ENCODE results near the gene ITPR1. TPM values are rescaled to one million over a fixed set of nuclear protein-coding genes. Genes with fewer than 3 reads are reported as not detected.
A peak's percentile ranks its signal among the peaks of the same experiment; 100 is the strongest.

Gene ITPR1
- total RNA-seq, 1 donor from 2014 or later, result 6.7 TPM

- Histone ChIP-seq H3K36me3 (ENCODE audit: insufficient read depth, low read length) (no peaks in the 10 kb centered on the region), H3K27ac (ENCODE audit: low read depth, low read length) (no peak overlapping the region), H3K27me3 (ENCODE audit: insufficient read depth, low read length) (no peaks in the 10 kb centered on the region), H2AFZ (ENCODE audit: low read depth, low read length) (no peak overlapping the region), H3K4me2 (ENCODE audit: low read length) (peak overlapping the region; percentile 16), H3K9me3 (ENCODE audit: insufficient read depth, low read depth, low read length) (no peaks in the 10 kb centered on the region), H3K9ac (ENCODE audit: low read length) (peak overlapping the region; percentile 47), H3K79me2 (ENCODE audit: insufficient read depth, low read length) (no peaks in the 10 kb centered on the region), H3K4me1 (ENCODE audit: insufficient read depth, low read length) (peaks cover 8% of the 10 kb centered on the region), H4K20me1 (ENCODE audit: insufficient read depth, low read length) (no peaks in the 10 kb centered on the region), H3K4me3 (ENCODE audit: insufficient read depth, low read depth, low read length) (no peak overlapping the region)
- Mint-ChIP-seq H3K4me1 (ENCODE audit: low read depth, unreplicated experiment) (peaks cover 20% of the 10 kb centered on the region), H3K9me3 (ENCODE audit: unreplicated experiment) (no peaks in the 10 kb centered on the region), H3K27ac (ENCODE audit: unreplicated experiment) (no peak overlapping the region), H3K27me3 (ENCODE audit: low read depth, unreplicated experiment) (no peaks in the 10 kb centered on the region), H3K36me3 (ENCODE audit: low read depth, unreplicated experiment) (peaks cover 8% of the 10 kb centered on the region), H3K4me3 (ENCODE audit: unreplicated experiment) (no peak overlapping the region)
- no peak for TF ChIP-seq CTCF (IDR thresholded peaks at IDR 0.05; ENCODE audit: insufficient read depth, low read depth, low read length)
- no peak for TF ChIP-seq EZH2 (IDR thresholded peaks at IDR 0.05; ENCODE audit: insufficient read depth, low read length)
- FAIRE-seq (no peak), DNase-seq (ENCODE audit: low read depth) (no peak)
Measured at GRCh38 chr3:4711680-4711992, 218.5 kb downstream of the ITPR1 start.

GRCh38 chr3:4712109-4712508 is 219.0 kb downstream of the ITPR1 start:
- peak overlapping the region; percentile 47 for H3K9ac ChIP-seq (ENCODE audit: low read length)
- H3K4me2 ChIP-seq (ENCODE audit: low read length), result peak overlapping the region; percentile 16
- peaks cover 25% of the 10 kb centered on the region for H3K4me1 Mint-ChIP-seq (ENCODE audit: low read depth, unreplicated experiment)
- H3K4me1 ChIP-seq (ENCODE audit: insufficient read depth, low read length), result peaks cover 13% of the 10 kb centered on the region
- H3K36me3 Mint-ChIP-seq (ENCODE audit: low read depth, unreplicated experiment), result peaks cover 6% of the 10 kb centered on the region
- H3K79me2 ChIP-seq (ENCODE audit: insufficient read depth, low read length), result no peaks in the 10 kb centered on the region
- H3K36me3 ChIP-seq (ENCODE audit: insufficient read depth, low read length), result no peaks in the 10 kb centered on the region
- FAIRE-seq (no peak), DNase-seq (ENCODE audit: low read depth) (peak; percentile 99)
- no peak overlapping the region for H3K27ac ChIP-seq (ENCODE audit: low read depth, low read length)
- no peaks in the 10 kb centered on the region for H3K27me3 ChIP-seq (ENCODE audit: insufficient read depth, low read length)
- H3K4me3 ChIP-seq (ENCODE audit: insufficient read depth, low read depth, low read length), result no peak overlapping the region
- no peaks in the 10 kb centered on the region for H3K27me3 Mint-ChIP-seq (ENCODE audit: low read depth, unreplicated experiment)
- TF ChIP-seq EZH2 (IDR thresholded peaks at IDR 0.05; ENCODE audit: insufficient read depth, low read length) (no peak), CTCF (IDR thresholded peaks at IDR 0.05; ENCODE audit: insufficient read depth, low read depth, low read length) (no peak)
- H3K9me3 ChIP-seq (ENCODE audit: insufficient read depth, low read depth, low read length), result no peaks in the 10 kb centered on the region
- H3K9me3 Mint-ChIP-seq (ENCODE audit: unreplicated experiment), result no peaks in the 10 kb centered on the region
- no peak overlapping the region for H3K4me3 Mint-ChIP-seq (ENCODE audit: unreplicated experiment)
- H3K27ac Mint-ChIP-seq (ENCODE audit: unreplicated experiment), result peak overlapping the region; percentile 13
- H2AFZ ChIP-seq (ENCODE audit: low read depth, low read length), result no peak overlapping the region
- no peaks in the 10 kb centered on the region for H4K20me1 ChIP-seq (ENCODE audit: insufficient read depth, low read length)

GRCh38 chr3:4714045-4714444 is 220.9 kb downstream of the ITPR1 start:
- no peak overlapping the region for H3K4me2 ChIP-seq (ENCODE audit: low read length)
- Mint-ChIP-seq H3K27me3 (ENCODE audit: low read depth, unreplicated experiment) (no peaks in the 10 kb centered on the region), H3K27ac (ENCODE audit: unreplicated experiment) (no peak overlapping the region), H3K4me3 (ENCODE audit: unreplicated experiment) (no peak overlapping the region), H3K9me3 (ENCODE audit: unreplicated experiment) (no peaks in the 10 kb centered on the region), H3K36me3 (ENCODE audit: low read depth, unreplicated experiment) (peaks cover 3% of the 10 kb centered on the region), H3K4me1 (ENCODE audit: low read depth, unreplicated experiment) (peaks cover 34% of the 10 kb centered on the region)
- no peak for DNase-seq (ENCODE audit: low read depth)
- TF ChIP-seq EZH2 (IDR thresholded peaks at IDR 0.05; ENCODE audit: insufficient read depth, low read length) (no peak), CTCF (IDR thresholded peaks at IDR 0.05; ENCODE audit: insufficient read depth, low read depth, low read length) (no peak)
- H4K20me1 ChIP-seq (ENCODE audit: insufficient read depth, low read length), result no peaks in the 10 kb centered on the region
- H3K36me3 ChIP-seq (ENCODE audit: insufficient read depth, low read length), result no peaks in the 10 kb centered on the region
- H3K9ac ChIP-seq (ENCODE audit: low read length), result no peak overlapping the region
- H3K9me3 ChIP-seq (ENCODE audit: insufficient read depth, low read depth, low read length), result no peaks in the 10 kb centered on the region
- H3K79me2 ChIP-seq (ENCODE audit: insufficient read depth, low read length), result no peaks in the 10 kb centered on the region
- no peak overlapping the region for H3K27ac ChIP-seq (ENCODE audit: low read depth, low read length)
- peaks cover 24% of the 10 kb centered on the region for H3K4me1 ChIP-seq (ENCODE audit: insufficient read depth, low read length)
- no peak overlapping the region for H3K4me3 ChIP-seq (ENCODE audit: insufficient read depth, low read depth, low read length)
- no peaks in the 10 kb centered on the region for H3K27me3 ChIP-seq (ENCODE audit: insufficient read depth, low read length)
- no peak for FAIRE-seq
- no peak overlapping the region for H2AFZ ChIP-seq (ENCODE audit: low read depth, low read length)
